LoVo (cell line): ENCODE results near the gene PIP5K1C.

Experiments used
- DNase-seq: peaks from one replicate; pipeline ENCODE4 v3.0.0-alpha.2; 2016; ENCODE audit warnings: low spot score

The PIP5K1C gene

DNA sequence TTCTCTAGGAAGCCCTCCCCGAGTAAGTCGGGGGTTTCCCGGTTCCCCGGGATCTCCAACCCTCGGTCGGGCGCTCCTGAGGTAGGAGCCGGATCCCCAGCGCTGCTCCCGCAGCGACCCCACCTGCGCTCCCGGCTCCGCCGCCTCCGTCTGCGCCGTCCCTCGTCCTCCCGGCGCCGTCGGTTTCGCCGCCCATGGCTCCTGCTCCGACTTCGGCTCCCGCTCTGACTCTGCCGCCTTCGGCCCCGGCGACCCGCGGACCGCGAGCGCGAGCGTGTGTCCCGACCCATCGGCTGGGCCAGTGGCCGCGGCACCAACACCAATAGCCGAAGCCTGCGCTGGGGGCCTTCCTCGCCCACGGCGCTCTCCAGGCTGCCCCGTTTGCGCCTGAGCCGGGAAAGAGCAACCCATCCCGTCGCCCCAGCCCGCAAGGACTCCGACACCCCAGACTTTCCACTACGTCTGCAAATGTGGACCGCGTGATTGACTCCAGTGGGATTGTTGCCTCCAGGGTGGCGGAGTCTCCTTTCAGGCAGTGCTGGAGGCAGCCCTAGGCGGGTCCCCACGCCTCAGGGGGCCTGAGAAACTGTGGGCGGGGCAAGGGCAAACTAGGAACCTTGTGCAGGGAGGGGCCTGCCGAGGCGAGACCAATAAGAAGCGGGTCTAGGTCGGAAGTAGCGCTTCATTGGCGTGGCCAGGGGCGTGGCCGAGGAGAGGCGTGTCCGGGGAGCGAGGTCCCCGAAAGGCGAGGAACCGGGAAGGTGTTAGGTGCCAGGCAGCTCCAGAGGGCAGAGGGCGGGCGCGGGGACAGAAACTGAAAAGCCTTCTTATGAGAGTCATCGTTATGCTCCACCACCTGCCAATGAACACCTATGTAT is 73.6 kb downstream of the PIP5K1C start, which contains the start of gene CACTIN:
CACTIN (minus strand) TSS at position 318 of the 878 bp plus-strand sequence; CDS start at position 290, 28 bp downstream.
- peak; percentile 99 for DNase-seq

GRCh38 chr19:3625996-3626472 is 74.2 kb downstream of the PIP5K1C start:
- no peak for DNase-seq

DNA sequence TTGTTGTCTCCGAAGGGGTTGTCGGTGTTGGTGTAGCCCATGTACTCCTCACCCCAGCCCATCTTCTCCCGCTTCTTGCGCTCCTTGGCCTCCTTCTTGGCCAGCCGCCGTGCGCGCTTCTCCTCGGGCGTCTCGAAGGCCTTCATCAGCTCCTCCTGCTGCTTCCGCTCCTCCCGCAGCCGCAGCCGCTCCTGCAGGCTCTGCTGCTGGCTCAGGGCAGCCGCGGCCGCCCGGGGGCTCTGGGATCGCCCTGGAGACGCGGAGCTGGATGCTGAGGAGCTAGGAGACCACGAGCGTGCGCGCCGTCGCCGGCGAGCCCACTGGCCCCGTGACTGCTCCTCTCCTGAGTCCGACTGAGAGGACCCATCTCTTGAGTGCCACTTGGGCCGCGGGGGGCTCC is 76.6 kb downstream of the PIP5K1C start:
- no peak for DNase-seq

- DNase-seq = no peak
Measured at GRCh38 chr19:3622224-3622623, 78.0 kb downstream of the PIP5K1C start.

GRCh38 chr19:3621689-3622088 is 78.6 kb downstream of the PIP5K1C start:
- no peak for DNase-seq

DNA sequence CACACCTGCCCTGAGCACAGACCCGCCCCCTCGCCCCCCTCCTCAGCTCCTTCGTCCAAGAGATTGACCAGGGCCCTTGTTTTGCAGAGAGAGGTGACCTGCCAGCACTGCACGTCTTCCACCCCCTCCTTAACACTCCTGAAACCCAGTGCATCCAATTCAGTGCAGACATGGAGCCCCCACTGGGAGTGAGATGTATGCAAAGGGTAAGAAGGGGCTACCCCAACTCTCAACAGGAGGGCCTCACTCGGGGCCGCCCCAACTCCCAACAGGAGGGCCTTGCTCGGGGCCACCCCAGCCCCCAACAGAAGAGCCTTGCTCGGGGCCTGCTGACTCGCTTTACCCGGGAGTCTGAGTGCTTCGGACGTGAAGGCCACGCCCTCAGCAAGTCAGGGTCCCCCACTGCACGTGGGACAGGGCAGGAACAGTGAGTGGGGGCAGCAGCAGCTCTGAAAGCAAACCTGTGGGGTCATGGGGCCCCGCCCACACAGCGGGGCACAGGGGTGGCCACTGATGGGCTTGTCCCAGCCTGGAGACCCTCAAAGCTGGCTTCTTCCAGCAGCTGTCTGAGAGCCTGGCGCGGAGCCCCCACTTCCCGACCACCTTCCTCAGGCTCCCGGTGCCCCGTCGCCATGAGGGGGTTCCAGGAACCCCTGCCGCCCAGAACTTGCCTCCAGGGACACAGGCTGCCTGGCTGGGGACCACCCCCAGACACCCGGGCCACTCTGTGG is 79.3 kb downstream of the PIP5K1C start:
- DNase-seq = no peak

- DNase-seq = no peak
Measured at GRCh38 chr19:3620145-3620816, 80.0 kb downstream of the PIP5K1C start.

DNA sequence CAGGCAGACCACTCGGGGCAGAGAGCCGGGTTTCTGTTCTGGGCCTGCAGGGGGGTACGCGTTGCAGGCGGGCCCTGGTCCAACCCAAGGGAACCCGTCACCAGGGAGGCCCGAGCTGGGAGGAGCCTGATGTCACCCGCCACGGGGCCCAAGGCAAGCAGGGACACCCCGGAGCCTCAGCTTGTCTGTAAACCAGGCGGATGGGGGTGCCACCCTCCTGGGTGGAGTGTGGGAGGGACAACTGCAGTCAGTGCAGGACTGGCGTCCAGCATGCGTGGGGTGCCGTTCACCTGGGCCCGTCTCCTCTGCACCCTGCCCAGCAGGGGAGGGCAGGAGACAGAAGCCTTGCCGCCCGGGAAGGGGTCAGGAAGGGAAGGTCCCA is 80.6 kb downstream of the PIP5K1C start:
- no peak for DNase-seq

GRCh38 chr19:3618811-3619630 is 81.2 kb downstream of the PIP5K1C start:
- no peak for DNase-seq

GRCh38 chr19:3618144-3618810 is 82.0 kb downstream of the PIP5K1C start:
- peak; percentile 27 for DNase-seq

- no peak for DNase-seq
Measured at GRCh38 chr19:3617463-3617862, 82.8 kb downstream of the PIP5K1C start.

DNA sequence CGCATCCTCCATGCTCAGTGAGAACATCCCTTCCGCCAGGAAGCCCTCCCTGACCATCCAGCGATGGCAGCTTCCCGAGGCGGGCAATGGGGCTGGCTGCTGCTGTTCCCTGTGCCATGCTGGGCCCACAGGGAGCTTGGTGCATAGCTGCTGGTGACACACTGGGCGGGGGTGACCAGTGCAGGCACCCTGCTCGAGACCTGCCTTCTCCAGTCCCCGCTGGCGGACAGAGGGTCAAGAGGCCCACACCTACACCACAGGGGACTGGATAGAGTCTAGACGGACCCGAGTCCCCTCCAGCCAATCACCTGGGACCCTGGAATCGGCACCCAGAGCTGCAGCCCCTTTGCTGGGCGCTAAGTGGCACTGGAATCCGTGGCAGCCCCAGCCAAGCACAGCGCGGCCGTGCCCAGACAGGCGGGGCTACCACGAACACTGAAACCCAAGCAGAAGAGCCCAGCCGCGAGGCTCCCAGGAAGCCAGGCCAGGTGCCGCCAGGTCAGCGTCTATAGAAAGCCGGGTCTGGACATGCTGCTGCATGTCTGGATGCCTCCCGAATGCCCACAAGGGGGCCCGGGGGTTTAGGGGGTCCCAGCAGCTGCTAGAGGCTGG is 84.6 kb downstream of the PIP5K1C start:
- no peak for DNase-seq

DNA sequence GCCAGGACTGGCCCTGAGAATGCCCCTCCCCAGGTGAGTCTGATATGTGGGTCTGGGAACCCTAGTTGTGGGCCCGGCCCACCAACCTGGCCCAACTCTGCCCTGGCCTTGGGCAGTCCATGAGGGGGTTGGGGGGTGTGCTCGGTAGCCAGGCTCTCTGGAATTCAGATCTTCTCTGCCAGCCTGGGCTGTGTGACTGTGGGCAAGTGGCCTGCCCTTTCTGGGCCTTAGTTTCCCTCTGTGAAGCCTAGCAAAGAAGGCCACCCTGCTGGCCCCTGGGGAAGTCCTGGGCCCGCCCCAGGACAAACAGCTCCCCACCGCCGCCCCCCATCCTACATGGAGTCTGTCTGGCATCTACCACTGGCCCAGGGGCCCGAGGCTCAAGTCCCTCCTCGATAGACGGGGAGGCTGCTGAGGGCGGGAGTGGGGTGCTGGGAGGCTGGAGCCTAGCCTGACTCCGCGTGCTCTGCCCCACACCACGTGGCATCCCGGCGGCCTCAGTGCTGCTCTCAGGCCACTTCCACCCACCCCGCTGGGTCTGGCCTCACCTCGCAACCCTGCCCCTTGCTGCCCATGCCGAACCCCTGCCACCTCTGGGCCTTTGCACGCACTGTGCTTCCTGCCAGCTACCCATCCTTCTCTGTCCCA is 85.3 kb downstream of the PIP5K1C start:
- no peak for DNase-seq

- DNase-seq = no peak
Measured at GRCh38 chr19:3613818-3614661, 86.2 kb downstream of the PIP5K1C start.

DNA sequence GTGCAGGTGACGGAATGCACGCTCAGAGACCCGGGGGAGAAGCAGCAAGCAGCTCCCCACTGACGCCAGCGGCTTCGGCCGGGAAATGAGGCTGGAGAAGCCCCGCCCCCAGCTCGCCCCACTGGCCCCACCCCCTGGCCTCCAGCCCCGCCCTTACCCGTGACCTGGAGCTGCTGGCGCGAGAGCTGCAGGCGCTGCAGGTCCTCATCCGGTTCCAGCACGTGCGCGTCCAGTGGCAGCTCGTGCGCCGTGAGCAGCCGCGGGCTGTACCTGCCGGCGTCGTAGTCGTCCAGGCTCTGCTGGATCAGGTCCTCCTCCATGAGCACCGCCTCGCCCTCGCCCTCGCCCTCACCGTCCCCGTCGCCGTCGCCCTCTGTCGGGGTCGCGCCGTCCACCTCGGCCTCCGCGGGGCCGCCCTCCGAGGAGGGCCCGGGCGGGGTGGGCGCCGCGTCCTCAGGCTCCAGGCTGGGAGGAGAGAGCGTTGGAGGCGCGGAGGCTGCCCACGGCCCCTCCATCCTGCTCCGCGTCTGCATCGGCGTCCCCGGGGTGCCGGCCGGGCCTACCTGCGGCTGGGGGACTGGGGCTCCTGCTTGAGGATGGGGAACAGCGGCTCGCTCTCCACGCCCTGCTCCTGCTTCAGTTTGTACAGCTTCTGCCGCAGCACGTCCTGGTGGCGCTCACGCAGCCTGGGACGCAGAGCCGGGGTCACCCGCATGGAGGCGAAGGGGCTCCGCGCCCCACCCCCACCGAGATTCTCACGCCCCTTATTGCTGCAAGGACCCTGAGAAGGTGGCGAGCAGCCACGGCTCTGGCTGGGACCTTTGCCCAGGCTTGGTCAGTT is 87.1 kb downstream of the PIP5K1C start:
- DNase-seq = no peak

GRCh38 chr19:3612330-3612729 is 87.9 kb downstream of the PIP5K1C start:
- no peak for DNase-seq

GRCh38 chr19:3611841-3612240 is 88.4 kb downstream of the PIP5K1C start:
- DNase-seq = no peak
